ENCODE measurements around the gene RSPH10B.
"Not testable (repeated sequence)": the region's sequence is repeated elsewhere in the genome, so short reads cannot be mapped to it uniquely, and the experiment has no call there.

DNA sequence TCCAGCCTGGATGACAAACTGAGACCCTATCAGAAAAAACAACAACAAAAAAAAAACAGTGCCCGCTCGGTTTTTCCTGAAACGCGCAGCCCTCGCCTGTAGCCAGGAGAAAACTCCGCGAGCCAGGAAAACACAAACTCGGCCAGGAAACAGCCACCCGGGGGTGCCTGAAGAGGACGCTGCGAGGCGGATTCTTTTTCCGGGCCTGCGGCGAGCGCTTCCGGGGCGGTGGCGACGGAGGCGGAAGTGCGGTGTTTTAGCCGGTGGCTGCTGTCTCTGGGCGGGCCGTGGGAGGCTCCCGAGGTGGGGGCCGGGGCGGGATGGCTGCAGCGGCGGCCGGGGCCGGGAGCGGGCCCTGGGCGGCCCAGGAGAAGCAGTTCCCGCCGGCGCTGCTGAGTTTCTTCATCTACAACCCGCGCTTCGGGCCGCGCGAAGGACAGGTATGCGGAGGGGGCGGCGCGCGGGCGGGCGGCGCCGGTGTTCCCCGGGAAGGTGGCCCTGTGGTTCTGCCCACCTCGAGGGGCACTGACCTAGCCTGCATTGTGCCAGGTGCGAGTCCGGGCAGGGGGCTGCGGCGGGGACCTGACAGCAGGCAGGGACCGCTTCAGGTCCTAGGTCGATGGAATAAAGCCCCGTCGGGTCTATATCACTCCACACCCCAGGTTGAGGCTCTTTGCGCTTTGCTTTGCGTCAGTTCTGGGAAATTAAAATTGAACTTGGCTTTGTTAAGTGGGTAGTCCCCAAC is 71.8 kb downstream of the RSPH10B start, which contains the start of gene CCZ1:
- not testable (repeated sequence) for TF ChIP-seq CTCF, EP300 (IDR thresholded peaks at IDR 0.05)
